SK-N-SH (cell line): ENCODE results near the gene TTC22. TPM values are rescaled to one million over a fixed set of nuclear protein-coding genes. Genes with fewer than 3 reads are reported as not detected.

ENCODE experiments used
- CTCF ChIA-PET: fragments of 300-600, 350-600 bp; formaldehyde crosslinking; extraction: SDS; loops from one replicate; lab custom pipeline; 2021; lab: Yijun Ruan, JAX
- POLR2A ChIA-PET: fragments of 350-600 bp; sonication (Branson Sonifier 250); formaldehyde crosslinking; extraction: SDS; loops from one replicate; lab custom pipeline; 2020; ENCODE audit warnings: antibody characterized with exemption, inconsistent platforms; lab: Yijun Ruan, JAX
- DNase-seq: peaks from one replicate; pipeline ENCODE4 v3.0.0; 2012
- H2AFZ ChIP-seq: fragments of 200-600 bp; sonication (generic); 2 replicates; pipeline ENCODE4 v1.8.1; 2016; ENCODE audit warnings: antibody characterized with exemption, mild to moderate bottlenecking, low read depth
- H3F3A ChIP-seq: fragments of 200-600 bp; sonication (generic); replicated peaks from 2 replicates; pipeline ENCODE3; 2016; ENCODE audit warnings: antibody characterized with exemption, mild to moderate bottlenecking; ENCODE audit not compliant: insufficient read depth
- H3K27ac ChIP-seq, 2 experiments: fragments of 200-500 bp in 1 of 2; fragments of 200-600 bp in 1 of 2; sonication (Bioruptor generic) in 1 of 2; sonication (generic), shearing (Covaris generic) in 1 of 2; 2 replicates each; pipeline versions ENCODE4 v1.5.1 to v1.6.1; 2014 to 2016; ENCODE audit warnings: low read depth in 2 of 2, inconsistent platforms in 1 of 2, low read length in 1 of 2, mild to moderate bottlenecking in 1 of 2, mixed read lengths in 1 of 2
- H3K27me3 ChIP-seq: fragments of 200-600 bp; sonication (generic), shearing (Covaris generic); 2 replicates; pipeline ENCODE4 v1.6.1; 2016; ENCODE audit warnings: mixed run types; ENCODE audit not compliant: insufficient read depth
- H3K36me3 ChIP-seq, 2 experiments: fragments of 200-500 bp in 1 of 2; fragments of 200-600 bp in 1 of 2; sonication (Bioruptor generic) in 1 of 2; sonication (generic) in 1 of 2; replicated peaks in 1 of 2; 2 replicates each; pipeline versions ENCODE3 to v1.5.1; 2014 to 2016; ENCODE audit warnings: low read length in 1 of 2, mild to moderate bottlenecking in 1 of 2; ENCODE audit not compliant: insufficient read depth in 2 of 2, control insufficient read depth in 1 of 2
- H3K4me1 ChIP-seq, 2 experiments: fragments of 200-500 bp in 1 of 2; fragments of 200-600 bp in 1 of 2; sonication (Bioruptor generic) in 1 of 2; sonication (generic), shearing (Covaris generic) in 1 of 2; 2 replicates each; pipeline versions ENCODE4 v1.5.1 to v1.6.1; 2014 to 2016; ENCODE audit warnings: low read depth in 1 of 2, low read length in 1 of 2, mixed run types in 1 of 2; ENCODE audit not compliant: insufficient read depth in 2 of 2, control insufficient read depth in 1 of 2
- H3K4me2 ChIP-seq: fragments of 200-600 bp; sonication (generic), shearing (Covaris generic); 2 replicates; pipeline ENCODE4 v1.6.1; 2017; ENCODE audit warnings: mixed run types
- H3K4me3 ChIP-seq, 2 experiments: fragments of 200-500 bp in 1 of 2; fragments of 200-600 bp in 1 of 2; sonication (Bioruptor generic) in 1 of 2; sonication (generic), shearing (Covaris generic) in 1 of 2; 2 replicates each; pipeline versions ENCODE4 v1.5.1 to v1.8.1; 2014 to 2016; ENCODE audit warnings: low read depth in 2 of 2, inconsistent platforms in 1 of 2, low read length in 1 of 2, mild to moderate bottlenecking in 1 of 2, mixed read lengths in 1 of 2, moderate library complexity in 1 of 2
- H3K79me2 ChIP-seq: fragments of 200-600 bp; sonication (generic); 2 replicates; pipeline ENCODE4 v1.8.1; 2017; ENCODE audit warnings: mild to moderate bottlenecking; ENCODE audit not compliant: insufficient read depth
- H3K9ac ChIP-seq: fragments of 200-600 bp; sonication (generic); 2 replicates; pipeline ENCODE4 v1.6.1; 2017; ENCODE audit warnings: mixed run types
- H3K9me2 ChIP-seq: fragments of 200-600 bp; sonication (generic); 2 replicates; pipeline ENCODE4 v1.6.1; 2017; ENCODE audit warnings: mixed run types
- H3K9me3 ChIP-seq: fragments of 200-600 bp; sonication (generic); 2 replicates; pipeline ENCODE4 v1.6.1; 2017; ENCODE audit warnings: mixed run types, mild to moderate bottlenecking, moderate library complexity
- H4K20me1 ChIP-seq: fragments of 200-600 bp; sonication (generic); 2 replicates; pipeline ENCODE4 v1.6.1; 2017; ENCODE audit warnings: mild to moderate bottlenecking, mixed run types; ENCODE audit not compliant: insufficient read depth
- CHD2 ChIP-seq: fragments of 150-350 bp; IDR thresholded peaks from 2 replicates; pipeline ENCODE4 v1.6.1; 2018; ENCODE audit warnings: low read length; ENCODE audit not compliant: partially characterized antibody
- FOSL2 ChIP-seq: IDR thresholded peaks from 2 replicates; pipeline ENCODE4 v1.4.0; 2012; ENCODE audit warnings: low read depth, mild to moderate bottlenecking, moderate library complexity, borderline replicate concordance
- FOXJ3 ChIP-seq: sonication (generic); formaldehyde crosslinking; IDR thresholded peaks from 2 replicates; pipeline ENCODE4 v1.5.1; 2020; ENCODE audit warnings: mild to moderate bottlenecking, missing genetic modification reagents
- JUND ChIP-seq: IDR thresholded peaks from 2 replicates; pipeline ENCODE4 v1.4.0; 2012
- NRF1 ChIP-seq: IDR thresholded peaks from 2 replicates; pipeline ENCODE4 v1.6.1; 2012; ENCODE audit warnings: low read depth, mild to moderate bottlenecking, low read length
- POLR2AphosphoS5 ChIP-seq: IDR thresholded peaks from 2 replicates; pipeline ENCODE4 v1.6.1; 2012; ENCODE audit warnings: low read depth, low read length
- RAD21 ChIP-seq: IDR thresholded peaks from 2 replicates; pipeline ENCODE4 v1.6.1; 2012; ENCODE audit warnings: mild to moderate bottlenecking, low read length
- RXRA ChIP-seq: IDR thresholded peaks from 2 replicates; pipeline ENCODE4 v1.4.0; 2012; ENCODE audit warnings: low read depth, mild to moderate bottlenecking, borderline replicate concordance
- SIN3A ChIP-seq: IDR thresholded peaks from 2 replicates; pipeline ENCODE4 v1.6.1; 2012; ENCODE audit warnings: low read depth, mild to moderate bottlenecking, low read length, moderate library complexity, borderline replicate concordance
- TAF1 ChIP-seq: IDR thresholded peaks from 2 replicates; pipeline ENCODE4 v1.6.1; 2012; ENCODE audit warnings: low read depth, mild to moderate bottlenecking, low read length, moderate library complexity, borderline replicate concordance
- TCF12 ChIP-seq: IDR thresholded peaks from 2 replicates; pipeline ENCODE4 v1.4.0; 2012
- WGBS: methylation state at CpG from one replicate; pipeline ENCODE4 v1.1.6; 2017; ENCODE audit warnings: low lambda C conversion rate; 5-methylcytosine and 5-hydroxymethylcytosine counted together
- polyA plus RNA-seq, 3 experiments: library from polyadenylated mRNA; depleted of rRNA; stranded (reverse); fragments of >200 nt; gene quantifications; 2 replicates each; pipeline ENCODE4 v1.2.3, GENCODE V29; 2012
- TF ChIP-seq, protein P1 (sequence below): IDR thresholded peaks from 2 replicates; pipeline ENCODE4 v1.4.0; 2012; ENCODE audit warnings: low read depth, borderline replicate concordance
- TF ChIP-seq, protein P2 (sequence below): IDR thresholded peaks from 2 replicates; pipeline ENCODE4 v1.4.0; 2012; ENCODE audit warnings: low read depth
- TF ChIP-seq, protein P3 (sequence below): IDR thresholded peaks from 2 replicates; pipeline ENCODE4; 2012
- TF ChIP-seq, protein P4 (sequence below): fragments of 200-600 bp; sonication (generic); IDR thresholded peaks from 2 replicates; pipeline ENCODE4 v1.6.1; 2017; ENCODE audit warnings: antibody characterized with exemption, mild to moderate bottlenecking, moderate library complexity

Gene TTC22
- polyA plus RNA-seq, 1 of the 3 experiments (the other 2 are of a cell fraction), result not detected

DNA sequence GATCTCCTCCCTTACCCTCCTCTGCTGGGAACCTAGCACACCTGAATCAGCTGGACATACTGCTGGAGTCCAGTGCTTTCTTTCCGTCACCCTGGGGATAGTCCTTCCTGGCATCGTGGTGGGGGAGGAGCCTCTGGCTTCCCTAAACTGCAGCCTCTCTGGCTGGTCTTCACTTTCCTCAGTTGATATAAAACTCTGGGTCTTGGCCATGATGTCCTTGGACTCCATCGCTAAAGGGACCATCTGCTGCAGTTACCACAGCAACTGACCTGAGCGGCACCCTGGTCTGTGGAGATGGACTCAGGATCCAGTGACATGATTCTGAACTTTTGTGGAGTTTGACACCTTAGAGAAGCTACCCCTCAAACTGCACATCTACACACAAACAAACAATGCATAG, 59.6 kb downstream of the TTC22 start (continued):
- TF ChIP-seq, protein P1, sequence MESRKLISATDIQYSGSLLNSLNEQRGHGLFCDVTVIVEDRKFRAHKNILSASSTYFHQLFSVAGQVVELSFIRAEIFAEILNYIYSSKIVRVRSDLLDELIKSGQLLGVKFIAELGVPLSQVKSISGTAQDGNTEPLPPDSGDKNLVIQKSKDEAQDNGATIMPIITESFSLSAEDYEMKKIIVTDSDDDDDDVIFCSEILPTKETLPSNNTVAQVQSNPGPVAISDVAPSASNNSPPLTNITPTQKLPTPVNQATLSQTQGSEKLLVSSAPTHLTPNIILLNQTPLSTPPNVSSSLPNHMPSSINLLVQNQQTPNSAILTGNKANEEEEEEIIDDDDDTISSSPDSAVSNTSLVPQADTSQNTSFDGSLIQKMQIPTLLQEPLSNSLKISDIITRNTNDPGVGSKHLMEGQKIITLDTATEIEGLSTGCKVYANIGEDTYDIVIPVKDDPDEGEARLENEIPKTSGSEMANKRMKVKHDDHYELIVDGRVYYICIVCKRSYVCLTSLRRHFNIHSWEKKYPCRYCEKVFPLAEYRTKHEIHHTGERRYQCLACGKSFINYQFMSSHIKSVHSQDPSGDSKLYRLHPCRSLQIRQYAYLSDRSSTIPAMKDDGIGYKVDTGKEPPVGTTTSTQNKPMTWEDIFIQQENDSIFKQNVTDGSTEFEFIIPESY, result no peak
- TF ChIP-seq FOXJ3 (CRISPR knock-in tag) (no peak), FOSL2 (no peak), RXRA (no peak), JUND (no peak), TAF1 (no peak)

DNA sequence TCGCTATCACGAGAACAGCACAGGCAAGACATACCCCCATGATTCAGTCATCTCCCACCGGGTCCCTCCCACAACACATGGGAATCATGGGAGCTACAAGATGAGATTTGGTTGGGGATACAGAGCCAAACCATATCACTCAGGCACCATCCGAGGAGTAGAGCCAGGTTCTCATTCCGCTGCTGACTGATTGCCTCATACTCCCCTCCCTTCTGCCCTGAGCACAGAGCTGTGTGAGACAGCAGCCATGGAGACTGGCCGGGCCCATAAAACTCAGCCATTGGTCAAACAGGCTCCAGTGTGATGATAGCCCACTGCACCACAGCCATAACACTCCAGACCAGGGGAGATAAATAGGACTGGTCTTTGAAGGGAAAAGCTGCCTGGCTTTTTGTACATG, 62.9 kb downstream of the TTC22 start:
- H3K9me3 ChIP-seq, result no peaks in the 10 kb centered on the region
- peaks cover 4% of the 10 kb centered on the region for H3F3A ChIP-seq
- no peak overlapping the region for H3K4me3 ChIP-seq
- H2AFZ ChIP-seq, result no peak overlapping the region
- ChIA-PET POLR2A (no interaction called here), CTCF (no interaction called here)
- H3K79me2 ChIP-seq, result no peaks in the 10 kb centered on the region
- H3K27ac ChIP-seq, result no peak overlapping the region
- TF ChIP-seq, protein P1, result no peak
- TF ChIP-seq RAD21, result no peak
- TF ChIP-seq, protein P2, sequence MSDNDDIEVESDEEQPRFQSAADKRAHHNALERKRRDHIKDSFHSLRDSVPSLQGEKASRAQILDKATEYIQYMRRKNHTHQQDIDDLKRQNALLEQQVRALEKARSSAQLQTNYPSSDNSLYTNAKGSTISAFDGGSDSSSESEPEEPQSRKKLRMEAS, result no peak
- no peak for TF ChIP-seq TCF12
- no peak for TF ChIP-seq NRF1
- H3K9ac ChIP-seq, result no peak overlapping the region
- no peaks in the 10 kb centered on the region for H3K9me2 ChIP-seq
- H4K20me1 ChIP-seq, result no peaks in the 10 kb centered on the region
- no peak overlapping the region for H3K4me2 ChIP-seq
- 95% methylated on average over 4 of the region's 6 CpGs for WGBS
- H3K36me3 ChIP-seq, result peaks cover 39 to 53% of the 10 kb centered on the region in 2 experiments
- no peaks in the 10 kb centered on the region for H3K4me1 ChIP-seq
- H3K27me3 ChIP-seq, result no peaks in the 10 kb centered on the region
- no peak for DNase-seq

DNA sequence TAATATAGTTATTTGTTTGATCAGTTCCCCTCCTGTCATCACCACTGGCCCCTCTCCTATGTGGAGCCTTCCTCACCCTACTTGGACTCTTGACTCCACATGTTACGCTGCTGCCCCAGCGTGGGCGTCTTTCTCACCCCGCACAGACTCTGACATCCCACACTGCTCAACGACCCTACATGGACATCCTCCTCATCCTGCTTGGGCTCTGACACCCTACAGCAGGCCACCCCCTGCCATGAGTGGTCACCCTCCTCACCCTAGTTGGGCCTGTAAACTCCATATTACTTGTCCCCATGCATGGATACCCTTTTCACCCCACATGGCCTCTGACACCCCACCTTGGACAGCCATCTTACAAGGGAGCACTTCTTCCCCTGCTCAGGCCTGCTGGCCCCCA, 64.4 kb downstream of the TTC22 start:
- peaks cover 39 to 48% of the 10 kb centered on the region in 2 experiments for H3K36me3 ChIP-seq
- H3K9ac ChIP-seq, result no peak overlapping the region
- WGBS, result 87% methylated on average over 5 of the region's 5 CpGs
- H3K4me2 ChIP-seq, result no peak overlapping the region
- CTCF ChIA-PET, result no interaction called here
- H2AFZ ChIP-seq, result no peak overlapping the region
- no peak for DNase-seq
- no peaks in the 10 kb centered on the region for H3K9me2 ChIP-seq
- H3K27ac ChIP-seq, result no peak overlapping the region
- H4K20me1 ChIP-seq, result no peaks in the 10 kb centered on the region
- TF ChIP-seq, protein P3, sequence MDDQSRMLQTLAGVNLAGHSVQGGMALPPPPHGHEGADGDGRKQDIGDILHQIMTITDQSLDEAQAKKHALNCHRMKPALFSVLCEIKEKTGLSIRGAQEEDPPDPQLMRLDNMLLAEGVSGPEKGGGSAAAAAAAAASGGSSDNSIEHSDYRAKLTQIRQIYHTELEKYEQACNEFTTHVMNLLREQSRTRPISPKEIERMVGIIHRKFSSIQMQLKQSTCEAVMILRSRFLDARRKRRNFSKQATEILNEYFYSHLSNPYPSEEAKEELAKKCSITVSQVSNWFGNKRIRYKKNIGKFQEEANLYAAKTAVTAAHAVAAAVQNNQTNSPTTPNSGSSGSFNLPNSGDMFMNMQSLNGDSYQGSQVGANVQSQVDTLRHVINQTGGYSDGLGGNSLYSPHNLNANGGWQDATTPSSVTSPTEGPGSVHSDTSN, result no peak
- TF ChIP-seq, protein P2, result no peak
- TF ChIP-seq RAD21 (no peak), FOSL2 (no peak), SIN3A (no peak), POLR2AphosphoS5 (no peak), RXRA (no peak), CHD2 (no peak)
- TF ChIP-seq, protein P4, sequence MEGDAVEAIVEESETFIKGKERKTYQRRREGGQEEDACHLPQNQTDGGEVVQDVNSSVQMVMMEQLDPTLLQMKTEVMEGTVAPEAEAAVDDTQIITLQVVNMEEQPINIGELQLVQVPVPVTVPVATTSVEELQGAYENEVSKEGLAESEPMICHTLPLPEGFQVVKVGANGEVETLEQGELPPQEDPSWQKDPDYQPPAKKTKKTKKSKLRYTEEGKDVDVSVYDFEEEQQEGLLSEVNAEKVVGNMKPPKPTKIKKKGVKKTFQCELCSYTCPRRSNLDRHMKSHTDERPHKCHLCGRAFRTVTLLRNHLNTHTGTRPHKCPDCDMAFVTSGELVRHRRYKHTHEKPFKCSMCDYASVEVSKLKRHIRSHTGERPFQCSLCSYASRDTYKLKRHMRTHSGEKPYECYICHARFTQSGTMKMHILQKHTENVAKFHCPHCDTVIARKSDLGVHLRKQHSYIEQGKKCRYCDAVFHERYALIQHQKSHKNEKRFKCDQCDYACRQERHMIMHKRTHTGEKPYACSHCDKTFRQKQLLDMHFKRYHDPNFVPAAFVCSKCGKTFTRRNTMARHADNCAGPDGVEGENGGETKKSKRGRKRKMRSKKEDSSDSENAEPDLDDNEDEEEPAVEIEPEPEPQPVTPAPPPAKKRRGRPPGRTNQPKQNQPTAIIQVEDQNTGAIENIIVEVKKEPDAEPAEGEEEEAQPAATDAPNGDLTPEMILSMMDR, result no peak
- TF ChIP-seq, all 33 proteins: peak for 0
- Histone ChIP-seq H3K79me2 (no peaks in the 10 kb centered on the region), H3K9me3 (no peaks in the 10 kb centered on the region), H3K4me3 (no peak overlapping the region), H3K27me3 (no peaks in the 10 kb centered on the region), H3F3A (peaks cover 4% of the 10 kb centered on the region), H3K4me1 (no peaks in the 10 kb centered on the region)
- POLR2A ChIA-PET, result no interaction called here
